ENCODE results near the gene MAML2.

DNA sequence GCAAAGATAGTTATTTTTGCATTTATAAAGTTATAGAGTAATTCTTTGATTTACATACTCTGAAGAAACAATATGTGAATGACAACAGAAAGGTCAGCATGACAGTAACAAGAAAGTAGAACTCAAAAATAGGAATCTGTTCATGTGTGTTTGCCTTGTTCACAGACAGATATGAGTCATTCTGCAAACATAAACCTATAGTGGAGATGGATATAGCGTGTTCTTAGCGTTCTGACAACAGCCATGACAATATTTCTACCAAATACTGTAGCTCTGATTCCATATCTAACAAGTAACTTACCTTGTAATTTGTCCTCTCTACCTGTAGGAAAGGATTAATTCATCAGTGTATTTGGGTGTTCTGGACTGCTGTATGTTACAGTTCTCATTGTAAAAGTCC, 210.6 kb downstream of the MAML2 start:
- TF ChIP-seq, protein P1, sequence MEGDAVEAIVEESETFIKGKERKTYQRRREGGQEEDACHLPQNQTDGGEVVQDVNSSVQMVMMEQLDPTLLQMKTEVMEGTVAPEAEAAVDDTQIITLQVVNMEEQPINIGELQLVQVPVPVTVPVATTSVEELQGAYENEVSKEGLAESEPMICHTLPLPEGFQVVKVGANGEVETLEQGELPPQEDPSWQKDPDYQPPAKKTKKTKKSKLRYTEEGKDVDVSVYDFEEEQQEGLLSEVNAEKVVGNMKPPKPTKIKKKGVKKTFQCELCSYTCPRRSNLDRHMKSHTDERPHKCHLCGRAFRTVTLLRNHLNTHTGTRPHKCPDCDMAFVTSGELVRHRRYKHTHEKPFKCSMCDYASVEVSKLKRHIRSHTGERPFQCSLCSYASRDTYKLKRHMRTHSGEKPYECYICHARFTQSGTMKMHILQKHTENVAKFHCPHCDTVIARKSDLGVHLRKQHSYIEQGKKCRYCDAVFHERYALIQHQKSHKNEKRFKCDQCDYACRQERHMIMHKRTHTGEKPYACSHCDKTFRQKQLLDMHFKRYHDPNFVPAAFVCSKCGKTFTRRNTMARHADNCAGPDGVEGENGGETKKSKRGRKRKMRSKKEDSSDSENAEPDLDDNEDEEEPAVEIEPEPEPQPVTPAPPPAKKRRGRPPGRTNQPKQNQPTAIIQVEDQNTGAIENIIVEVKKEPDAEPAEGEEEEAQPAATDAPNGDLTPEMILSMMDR (IDR thresholded peaks at IDR 0.05; ENCODE audit: insufficient read depth, low read length) = no peak
- TF ChIP-seq POLR2AphosphoS5 (IDR thresholded peaks at IDR 0.05; ENCODE audit: low read depth) = no peak
- TF ChIP-seq GABPA (IDR thresholded peaks at IDR 0.05; ENCODE audit: low read depth) = no peak
- no peak for TF ChIP-seq REST (IDR thresholded peaks at IDR 0.05; ENCODE audit: insufficient replicate concordance, low read depth)
- no peak for TF ChIP-seq SPI1 (IDR thresholded peaks at IDR 0.05; ENCODE audit: borderline replicate concordance, low read depth)

Measured in HL-60 (cell line).